GM19043 (cell line): ENCODE data around the gene KIF1A.

Source experiments
- ATAC-seq: cut with Tn5 transposase; IDR thresholded peaks from one replicate; pipeline ENCODE4 v1.9.1; 2021; ENCODE audit warnings: low read depth; ENCODE audit not compliant: unreplicated experiment

Gene KIF1A

DNA sequence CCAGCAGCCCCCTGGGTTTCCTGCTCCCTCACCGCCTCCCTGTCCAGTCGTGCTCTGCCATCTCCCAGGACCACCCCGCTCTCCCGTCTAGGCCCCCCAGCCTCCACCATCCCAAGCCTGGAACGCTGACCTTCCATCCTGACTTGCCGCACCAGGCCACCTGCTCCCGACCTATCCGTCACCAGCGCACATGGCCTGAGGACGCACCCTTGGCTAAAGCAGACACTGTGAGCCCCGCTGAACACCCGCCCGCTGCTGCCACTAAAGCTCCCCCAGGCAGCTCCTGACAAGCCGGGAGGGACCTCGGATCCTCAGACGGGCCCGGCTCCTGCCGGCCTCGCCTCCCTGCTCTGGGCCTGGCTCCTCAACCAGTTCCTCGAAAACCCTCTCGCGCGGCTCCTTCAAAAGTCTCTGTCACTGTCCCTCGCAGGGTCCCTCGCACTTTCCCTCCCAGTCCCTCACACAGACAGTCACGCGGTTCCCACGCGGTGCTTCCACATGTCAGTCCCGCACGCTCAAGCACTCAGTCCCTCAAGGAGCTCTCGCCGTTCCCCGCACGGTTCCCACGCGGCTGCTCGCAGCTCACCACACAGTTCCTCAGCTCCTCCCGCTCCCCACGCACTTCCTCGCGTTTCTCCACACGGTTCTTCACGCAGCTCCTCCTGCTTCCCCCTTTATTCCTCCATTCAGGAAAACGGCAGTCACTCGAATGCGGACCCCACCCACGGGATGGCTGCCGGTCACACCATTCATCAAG is 42.4 kb downstream of the KIF1A start:
- no peak for ATAC-seq

DNA sequence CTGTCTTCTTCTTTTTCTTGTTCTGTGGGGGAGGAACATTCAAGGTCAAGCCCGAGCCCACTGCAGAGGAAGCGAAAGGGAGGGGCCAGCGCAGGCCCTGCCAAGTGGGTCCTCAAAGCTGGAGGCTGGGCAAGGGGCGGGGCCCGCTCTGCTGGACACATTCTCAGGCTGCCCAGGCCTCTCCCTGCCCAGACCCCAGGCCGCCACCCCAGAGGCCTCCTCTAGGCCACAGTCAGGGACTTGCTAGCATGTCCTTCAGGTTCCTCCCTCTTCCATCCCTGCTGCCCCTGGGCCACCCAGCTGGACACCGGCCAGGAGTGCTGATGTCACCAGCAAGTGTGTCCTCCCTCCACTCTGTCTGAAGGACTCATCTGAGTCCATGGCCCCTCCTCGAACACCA is 44.1 kb downstream of the KIF1A start:
- ATAC-seq: no peak

DNA sequence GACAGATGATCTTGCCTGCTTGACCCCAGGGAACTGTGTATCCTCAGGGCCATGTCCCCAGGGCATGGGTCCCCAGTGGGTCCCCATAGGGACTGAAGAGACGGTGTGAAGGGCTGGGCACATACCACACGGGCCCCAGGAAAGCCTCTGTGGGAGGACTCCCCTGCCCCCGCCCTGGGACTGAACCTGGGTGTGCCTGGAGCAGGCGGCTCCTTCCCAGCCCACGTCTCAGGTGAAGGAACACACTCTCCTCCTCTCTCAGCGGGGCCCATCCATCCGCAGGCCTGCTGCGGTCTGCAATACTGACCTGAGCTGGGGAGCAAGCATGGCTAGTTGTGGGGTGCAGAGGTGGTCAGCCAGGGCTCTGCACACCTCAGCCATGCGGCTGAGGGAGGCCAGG is 45.2 kb downstream of the KIF1A start:
- ATAC-seq: no peak

DNA sequence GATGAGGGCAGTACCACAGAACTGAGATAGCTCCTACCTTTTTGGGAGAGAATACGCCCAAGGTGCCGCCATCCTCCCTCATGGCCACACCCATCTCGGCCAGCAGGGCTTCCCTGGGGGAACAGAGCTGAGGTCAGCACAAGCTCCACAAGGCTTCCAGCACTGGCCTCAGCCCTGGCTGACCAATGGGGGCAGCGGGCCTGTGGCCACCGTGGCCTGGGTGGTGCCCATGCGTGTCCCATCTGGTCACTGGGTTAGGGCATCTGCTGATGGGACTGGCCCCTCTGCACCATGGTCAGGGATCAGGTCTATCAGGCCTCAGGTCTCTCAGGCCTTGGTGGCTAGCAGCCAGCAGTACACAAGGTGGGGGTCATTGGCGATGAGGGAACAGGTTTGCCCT is 50.9 kb downstream of the KIF1A start:
- ATAC-seq: no peak

- no peak for ATAC-seq
Measured at GRCh38 chr2:240768216-240768615, 51.8 kb downstream of the KIF1A start.

DNA sequence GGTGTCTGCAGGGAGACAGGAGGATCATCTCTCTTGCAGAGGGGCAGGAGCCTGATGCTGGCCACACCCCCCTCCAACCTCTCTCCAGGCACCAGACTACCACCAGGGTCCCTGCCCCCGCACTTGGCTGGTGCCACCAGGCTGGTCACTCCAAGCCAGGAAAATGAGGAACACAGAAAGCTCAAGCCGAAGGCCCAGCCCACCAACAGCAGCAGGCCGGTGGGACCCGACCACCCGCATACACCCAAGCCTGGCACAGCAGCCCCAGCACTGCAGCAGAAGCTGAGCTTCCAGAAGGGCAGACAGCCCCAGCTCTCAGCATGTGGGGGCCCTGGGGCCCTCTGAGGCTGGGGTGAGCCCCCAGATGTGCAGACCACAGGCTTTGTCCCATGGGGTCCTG is 52.7 kb downstream of the KIF1A start:
- no peak for ATAC-seq

DNA sequence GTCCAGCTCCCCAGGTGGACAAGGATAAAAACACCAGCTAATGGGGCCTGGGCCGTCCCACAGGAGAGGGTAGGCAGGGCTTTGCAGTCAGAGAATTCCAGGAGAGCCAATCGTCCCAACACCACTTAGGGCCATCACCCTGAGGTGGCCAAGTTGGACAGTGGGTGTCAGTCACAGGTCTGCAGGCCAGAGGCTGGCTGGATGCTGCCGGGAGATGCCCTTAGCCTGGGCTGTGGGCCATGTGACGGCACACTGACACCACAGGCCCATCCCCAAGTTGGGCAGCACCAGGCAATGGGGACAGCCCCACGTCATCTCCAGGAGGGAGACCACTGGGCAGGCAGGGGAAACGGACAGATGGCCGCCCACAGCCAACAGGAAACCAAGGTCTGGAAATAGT is 53.9 kb downstream of the KIF1A start:
- no peak for ATAC-seq

- ATAC-seq: no peak
Measured at GRCh38 chr2:240765007-240765406, 55.0 kb downstream of the KIF1A start.

DNA sequence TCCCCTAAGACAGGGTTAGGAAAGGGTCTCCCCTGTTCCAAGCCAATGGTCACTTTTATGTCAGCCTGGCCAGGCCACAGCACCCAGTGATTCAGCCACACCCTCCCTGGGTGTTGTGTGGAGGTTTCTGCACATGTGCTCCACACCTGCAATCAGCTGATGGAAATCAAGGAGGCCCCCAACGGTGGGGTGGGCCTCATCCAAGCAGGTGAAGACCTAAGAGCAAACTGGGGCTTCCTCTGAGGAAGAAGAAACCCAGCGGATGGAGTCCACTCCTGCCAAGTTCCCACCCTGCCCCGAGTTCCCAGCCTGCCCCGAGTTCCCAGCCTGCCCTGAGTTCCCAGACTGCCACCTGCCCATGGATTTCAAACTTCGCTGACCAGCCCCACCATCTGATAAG is 55.4 kb downstream of the KIF1A start:
- ATAC-seq: no peak

- ATAC-seq: no peak
Measured at GRCh38 chr2:240762971-240763370, 57.0 kb downstream of the KIF1A start.

DNA sequence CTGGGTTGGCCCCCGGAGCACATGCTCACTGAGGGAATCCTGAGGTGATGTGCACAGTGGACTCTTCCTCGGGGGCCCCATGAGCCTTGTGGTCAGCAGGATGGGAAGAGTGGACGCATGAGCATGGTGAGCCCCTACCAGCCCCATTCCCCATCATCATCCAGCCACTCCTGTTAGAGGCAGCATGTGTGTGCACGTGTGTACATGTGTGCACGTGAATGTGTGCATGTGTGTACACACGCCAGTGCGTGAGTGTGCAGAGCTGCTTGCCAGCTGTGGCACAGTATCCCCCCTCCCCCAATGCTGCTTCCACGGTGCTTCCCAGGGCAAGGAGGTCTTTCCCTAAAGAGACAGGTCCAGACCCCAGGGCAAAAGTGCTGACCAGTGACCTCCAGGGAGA is 57.8 kb downstream of the KIF1A start:
- no peak for ATAC-seq

DNA sequence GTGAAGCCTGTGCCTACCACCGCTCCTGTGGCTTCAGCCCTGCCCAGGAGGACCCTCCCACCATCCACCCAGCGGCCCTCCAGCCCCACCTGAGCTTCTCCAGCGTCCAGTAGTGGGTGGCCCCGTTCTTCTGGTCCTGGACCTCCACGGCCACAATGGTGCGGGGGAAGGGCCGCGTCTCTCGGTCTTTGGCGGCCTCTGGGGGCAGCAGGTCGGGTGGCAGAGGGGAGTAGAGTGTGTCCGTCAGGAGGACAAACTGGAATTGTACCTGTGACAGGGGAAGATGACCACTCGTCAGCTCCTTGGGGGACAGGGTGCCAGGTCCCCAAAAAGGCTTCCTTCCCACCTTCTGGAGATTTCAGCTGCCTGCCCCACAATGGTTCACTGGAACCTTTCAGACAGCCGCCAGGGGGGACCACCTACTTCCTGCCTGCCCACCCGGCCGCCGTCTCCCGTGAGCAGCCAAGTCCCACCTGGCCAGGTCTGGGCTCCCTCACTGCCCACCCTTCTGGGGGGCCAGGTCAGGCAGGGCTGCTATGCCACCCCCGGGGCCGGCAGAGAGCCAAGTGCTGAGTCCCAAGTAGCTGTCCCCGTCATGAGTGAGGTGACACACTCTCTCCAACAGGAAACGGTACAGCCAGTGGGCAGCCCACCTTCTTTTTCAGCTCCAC is 59.3 kb downstream of the KIF1A start:
- ATAC-seq: no peak

DNA sequence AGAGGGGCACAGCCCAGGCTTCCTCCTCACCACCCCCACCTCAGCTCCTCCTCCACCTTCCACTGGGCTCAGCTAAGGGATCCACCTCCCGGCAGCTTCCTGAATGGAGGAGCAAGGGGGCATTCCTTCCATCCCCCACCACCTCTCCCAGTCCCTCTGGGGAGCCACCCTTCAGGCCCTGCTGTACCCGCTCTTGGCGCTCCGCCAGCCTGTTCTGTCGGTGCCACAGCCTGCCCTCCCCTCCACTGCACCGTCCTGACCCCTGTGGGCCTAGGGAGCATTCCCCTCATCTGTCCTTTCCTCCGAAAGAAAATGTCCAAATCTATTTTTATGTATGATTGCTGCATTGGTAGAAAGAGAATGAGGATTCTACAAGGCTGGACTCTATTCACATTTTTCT is 59.9 kb downstream of the KIF1A start:
- no peak for ATAC-seq

DNA sequence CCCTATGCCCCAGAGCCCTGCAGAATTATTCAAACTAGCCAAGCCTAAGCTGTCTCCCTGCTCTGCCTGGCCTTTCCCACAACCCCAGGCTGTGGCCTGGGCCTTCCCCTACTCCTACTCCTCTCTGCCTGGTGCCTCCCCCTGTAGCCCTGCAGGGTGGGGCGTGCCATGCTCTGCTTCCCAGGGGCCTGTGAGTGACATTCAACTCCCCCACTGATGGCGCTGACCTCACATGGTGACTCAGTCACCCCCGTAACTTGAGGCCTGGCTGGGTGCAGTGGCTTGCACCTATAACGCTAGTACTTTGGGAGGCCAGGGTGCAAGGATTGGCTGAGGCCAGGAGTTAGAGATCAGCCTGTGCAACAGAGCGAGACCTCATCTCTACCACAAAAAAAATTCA is 60.6 kb downstream of the KIF1A start:
- no peak for ATAC-seq

DNA sequence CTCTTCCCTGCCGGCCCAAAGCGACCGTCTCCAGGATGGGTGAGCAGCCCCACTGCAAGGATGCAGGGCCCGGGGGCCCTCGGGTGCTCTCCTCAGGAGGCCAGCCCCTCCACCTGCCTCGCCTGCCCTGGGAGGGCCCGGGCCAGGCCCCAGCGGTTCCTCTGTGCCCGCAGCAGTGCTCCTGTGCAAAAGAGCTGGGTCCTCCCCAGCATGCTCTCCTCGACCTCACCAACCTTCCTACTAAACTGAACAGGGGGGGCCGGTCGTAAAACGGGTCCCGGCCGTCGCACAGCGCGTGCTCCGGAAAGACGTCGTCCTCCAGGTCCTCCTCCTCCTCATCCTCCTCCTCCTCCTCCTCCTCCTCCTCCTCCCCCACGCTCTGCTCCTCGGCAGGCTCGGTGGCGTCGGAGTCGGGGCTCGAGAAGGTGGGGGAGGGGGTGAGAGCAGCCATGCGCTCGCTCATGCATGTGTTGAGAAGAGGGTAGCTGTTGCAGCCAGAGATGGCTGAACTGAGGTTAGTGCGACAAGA is 62.9 kb downstream of the KIF1A start:
- no peak for ATAC-seq

GRCh38 chr2:240752209-240752608 is 67.8 kb downstream of the KIF1A start:
- no peak for ATAC-seq

DNA sequence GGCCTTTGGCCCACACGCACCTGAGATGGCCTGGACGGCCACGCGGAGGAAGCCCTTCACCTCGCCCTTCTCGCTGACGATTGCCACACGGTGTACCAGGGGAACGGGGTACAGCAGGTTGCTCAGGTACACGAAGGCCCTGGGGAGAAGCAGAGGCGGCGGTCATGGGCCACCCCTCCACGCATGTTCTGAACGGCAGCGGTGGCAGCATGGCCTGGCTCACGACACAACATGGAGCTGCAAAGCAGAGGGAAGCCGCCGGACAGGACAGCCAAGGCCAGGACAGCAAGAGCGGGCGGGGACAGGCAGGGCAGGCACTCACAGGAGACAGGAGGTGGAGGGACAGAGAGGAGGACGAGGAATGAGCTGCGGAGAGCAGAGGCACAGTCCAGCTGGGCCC is 69.6 kb downstream of the KIF1A start:
- no peak for ATAC-seq

GRCh38 chr2:240749516-240749915 is 70.5 kb downstream of the KIF1A start:
- ATAC-seq: no peak

DNA sequence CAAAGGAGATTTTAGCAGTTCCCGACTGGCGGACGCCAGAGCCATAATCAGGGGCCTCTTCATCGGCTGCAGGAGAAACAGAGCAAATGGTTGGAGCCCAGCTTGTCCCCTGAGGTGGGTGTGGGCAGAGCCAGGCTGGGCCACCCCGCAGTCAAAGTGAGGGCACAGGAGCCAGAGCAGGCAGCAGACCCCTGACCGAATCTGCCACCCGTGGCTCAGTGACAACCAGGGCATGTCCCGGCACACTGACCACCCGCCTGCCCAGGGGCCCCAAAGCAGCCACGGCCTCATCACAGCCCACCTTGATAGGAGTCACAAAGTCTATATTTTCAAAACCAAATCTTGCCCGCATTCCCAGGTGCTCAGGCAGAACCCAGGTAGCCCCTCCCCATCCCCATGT is 72.8 kb downstream of the KIF1A start:
- ATAC-seq: no peak

- no peak for ATAC-seq
Measured at GRCh38 chr2:240746671-240747070, 73.3 kb downstream of the KIF1A start.

DNA sequence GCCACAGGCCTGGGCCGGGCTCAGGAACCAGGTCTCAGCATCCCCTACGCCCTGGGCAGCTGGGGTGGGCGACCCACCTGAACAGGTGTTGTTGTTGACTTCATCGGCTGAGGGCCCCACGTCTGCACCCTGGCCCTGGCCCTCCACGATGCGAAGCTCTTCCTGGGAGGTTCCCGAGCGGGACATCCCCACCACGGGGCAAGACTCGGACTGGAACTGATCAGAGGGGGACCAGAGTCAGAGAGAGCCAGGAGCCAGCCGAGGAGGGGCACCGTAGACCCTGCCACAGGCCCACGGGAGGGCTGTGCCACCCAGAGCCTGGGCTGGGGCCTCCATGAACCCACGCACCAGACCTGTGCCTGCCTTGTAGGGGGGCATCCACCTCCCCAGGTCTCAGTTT is 74.1 kb downstream of the KIF1A start:
- ATAC-seq: no peak

DNA sequence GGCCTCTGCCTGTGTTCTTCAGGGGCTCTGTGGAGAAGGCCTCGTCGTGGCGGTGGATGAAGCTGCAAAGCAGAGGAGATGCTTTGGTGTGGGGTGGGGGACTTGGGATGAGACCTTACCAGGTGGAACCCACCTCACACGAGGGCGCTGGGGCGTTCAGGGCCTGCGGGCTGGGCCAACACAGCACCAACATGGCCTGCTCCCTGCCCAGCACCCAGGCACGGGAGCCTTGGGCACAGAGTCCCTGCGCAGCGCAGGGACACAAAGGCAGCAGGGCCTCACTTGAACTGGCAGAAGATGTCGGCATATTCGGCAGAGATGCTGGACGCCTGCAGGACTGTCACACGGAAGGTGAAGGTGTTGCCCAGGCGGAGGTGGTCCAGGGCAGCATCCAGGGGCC is 74.6 kb downstream of the KIF1A start:
- ATAC-seq: no peak
